DOHH2 (cell line): ENCODE measurements around the gene CEP41.

ENCODE experiments used
- EZH2phosphoT487 ChIP-seq: fragments of 200-600 bp; sonication (generic); IDR thresholded peaks from 2 replicates; pipeline ENCODE4 v1.6.1; 2017; ENCODE audit warnings: borderline replicate concordance, mild to moderate bottlenecking, antibody characterized with exemption, low read length, moderate library complexity, mixed read lengths
- TF ChIP-seq, protein P1 (sequence below): fragments of 200-600 bp; sonication (generic); IDR thresholded peaks from one replicate; pipeline ENCODE4 v1.5.1; 2014; ENCODE audit warnings: antibody characterized with exemption, mild to moderate bottlenecking, low read depth, low read length; ENCODE audit not compliant: poor library complexity, severe bottlenecking

DNA sequence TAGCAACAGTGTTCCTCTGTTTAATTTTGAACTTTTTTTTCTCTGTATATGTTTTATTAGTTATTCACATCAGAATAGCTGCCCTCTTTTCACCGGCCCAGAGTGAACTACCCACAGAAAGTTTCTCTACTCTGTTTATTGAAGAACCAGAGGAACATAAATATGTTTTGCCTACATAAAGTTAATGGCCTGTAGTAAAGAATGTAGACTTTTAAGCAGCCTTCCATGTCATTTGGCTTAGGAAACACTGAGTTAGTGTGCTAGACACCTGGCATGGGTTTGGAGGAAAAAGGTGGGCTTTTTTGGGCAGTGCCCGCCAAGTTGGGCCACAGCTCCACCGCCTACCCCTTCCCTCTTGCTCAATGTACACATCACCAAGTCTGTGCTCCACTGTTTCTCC lies 42.2 kb upstream of the CEP41 start:
- TF ChIP-seq, protein P1, sequence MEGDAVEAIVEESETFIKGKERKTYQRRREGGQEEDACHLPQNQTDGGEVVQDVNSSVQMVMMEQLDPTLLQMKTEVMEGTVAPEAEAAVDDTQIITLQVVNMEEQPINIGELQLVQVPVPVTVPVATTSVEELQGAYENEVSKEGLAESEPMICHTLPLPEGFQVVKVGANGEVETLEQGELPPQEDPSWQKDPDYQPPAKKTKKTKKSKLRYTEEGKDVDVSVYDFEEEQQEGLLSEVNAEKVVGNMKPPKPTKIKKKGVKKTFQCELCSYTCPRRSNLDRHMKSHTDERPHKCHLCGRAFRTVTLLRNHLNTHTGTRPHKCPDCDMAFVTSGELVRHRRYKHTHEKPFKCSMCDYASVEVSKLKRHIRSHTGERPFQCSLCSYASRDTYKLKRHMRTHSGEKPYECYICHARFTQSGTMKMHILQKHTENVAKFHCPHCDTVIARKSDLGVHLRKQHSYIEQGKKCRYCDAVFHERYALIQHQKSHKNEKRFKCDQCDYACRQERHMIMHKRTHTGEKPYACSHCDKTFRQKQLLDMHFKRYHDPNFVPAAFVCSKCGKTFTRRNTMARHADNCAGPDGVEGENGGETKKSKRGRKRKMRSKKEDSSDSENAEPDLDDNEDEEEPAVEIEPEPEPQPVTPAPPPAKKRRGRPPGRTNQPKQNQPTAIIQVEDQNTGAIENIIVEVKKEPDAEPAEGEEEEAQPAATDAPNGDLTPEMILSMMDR = no peak
- TF ChIP-seq EZH2phosphoT487 = no peak
